Astrocyte of the cerebellum (primary cell): ENCODE results near the gene TNFRSF4.

ENCODE experiments used
- DNase-seq: peaks from one replicate; pipeline ENCODE4 v3.0.0-alpha.2; 2011; ENCODE audit warnings: low read depth
- H3K4me3 ChIP-seq: 2 replicates; pipeline ENCODE4 v1.5.1; 2011; ENCODE audit warnings: mild to moderate bottlenecking, low read depth, low read length, moderate library complexity
- CTCF ChIP-seq: IDR thresholded peaks from 2 replicates; pipeline ENCODE4 v1.5.1; 2012; ENCODE audit warnings: low read length, low read depth, moderate library complexity, mild to moderate bottlenecking; ENCODE audit errors: missing control alignments
- in situ Hi-C: cut with HindIII; loops from 2 replicates; pipeline ENCODE4 v1.10.0; 2017; ENCODE audit warnings: low sequenced_read_pairs

Gene TNFRSF4

GRCh38 chr1:1212780-1213344 is 1.1 kb downstream of the TNFRSF4 start:
- H3K4me3 ChIP-seq: no peak overlapping the region
- DNase-seq: no peak
- no peak for TF ChIP-seq CTCF
- in situ Hi-C loops: no loop called here

GRCh38 chr1:1211541-1212441 is 2.2 kb downstream of the TNFRSF4 start:
- DNase-seq: no peak
- no peak overlapping the region for H3K4me3 ChIP-seq
- no peak for TF ChIP-seq CTCF
- in situ Hi-C loops: no loop called here

- no peak for DNase-seq
- in situ Hi-C loops: no loop called here
Observed at GRCh38 chr1:1210726-1211540, 3.0 kb downstream of the TNFRSF4 start.

GRCh38 chr1:1208713-1209433 is 5.1 kb downstream of the TNFRSF4 start:
- no peak overlapping the region for H3K4me3 ChIP-seq

More at GRCh38 chr1:1210726-1211540, 3.0 kb downstream of the TNFRSF4 start:
- H3K4me3 ChIP-seq: no peak overlapping the region
- no peak for TF ChIP-seq CTCF

GRCh38 chr1:1207571-1207892 is 6.4 kb downstream of the TNFRSF4 start:
- TF ChIP-seq CTCF: no peak
- in situ Hi-C loops: no loop called here
- no peak overlapping the region for H3K4me3 ChIP-seq
- DNase-seq: no peak

More at GRCh38 chr1:1208713-1209433, 5.1 kb downstream of the TNFRSF4 start:
- in situ Hi-C loops: no loop called here
- no peak for DNase-seq
- TF ChIP-seq CTCF: no peak

- TF ChIP-seq CTCF: no peak
- no peak overlapping the region for H3K4me3 ChIP-seq
- no peak for DNase-seq
- in situ Hi-C loops: no loop called here
Observed at GRCh38 chr1:1206966-1207531, 6.9 kb downstream of the TNFRSF4 start.
